Measurements from ENCODE around the gene ACTR2. TPM values are rescaled to one million over a fixed set of nuclear protein-coding genes. Genes with fewer than 3 reads are reported as not detected.
A peak's percentile ranks its signal among the peaks of the same experiment; 100 is the strongest.

Gene ACTR2
- total RNA-seq, 2 donors from 2014 or later, result 26.0 to 46.7 TPM

GRCh38 chr2:65199891-65200290 lies 27.7 kb upstream of the ACTR2 start:
- 67 to 100% methylated on average over 2 to 3 of the region's 3 CpGs for WGBS, 2 donors
- Histone ChIP-seq H3K27me3 (no peaks in the 10 kb centered on the region), H3K36me3 (replicated peaks in 1 of 2; ENCODE audit: insufficient read depth in 1 of 2, low read depth in 2 of 2) (no peaks in the 10 kb centered on the region), H3K4me3 (no peak overlapping the region), H3K27ac (no peak overlapping the region), H3K4me1 (no peaks in the 10 kb centered on the region), H3K9me3 (no peaks in the 10 kb centered on the region)
- DNase-seq, result no peak
- no peak for ATAC-seq
- TF ChIP-seq CTCF (IDR thresholded peaks at IDR 0.05) (no peak), POLR2A (IDR thresholded peaks at IDR 0.05) (no peak)
- intact Hi-C loops (cut with DNase I), result no loop called here

- 88 to 94% methylated on average over 20 of the region's 20 CpGs for WGBS, 2 donors
- no peak for ATAC-seq
- no peaks in the 10 kb centered on the region for H3K36me3 ChIP-seq (replicated peaks in 1 of 2; ENCODE audit: insufficient read depth in 1 of 2, low read depth in 2 of 2)
- H3K4me3 ChIP-seq, result no peak overlapping the region
- no peaks in the 10 kb centered on the region for H3K27me3 ChIP-seq
- H3K4me1 ChIP-seq, result no peaks in the 10 kb centered on the region
- H3K27ac ChIP-seq, result no peak overlapping the region
- DNase-seq, result peak in 2 of 4 donors; percentile 29 to 37
- no peaks in the 10 kb centered on the region for H3K9me3 ChIP-seq
- intact Hi-C loops (cut with DNase I), result no loop called here
- no peak for TF ChIP-seq CTCF (IDR thresholded peaks at IDR 0.05)
- no peak for TF ChIP-seq POLR2A (IDR thresholded peaks at IDR 0.05)
Observed at GRCh38 chr2:65204461-65205210, 23.0 kb upstream of the ACTR2 start.

GRCh38 chr2:65212115-65212514 lies 15.5 kb upstream of the ACTR2 start:
- 86 to 96% methylated on average over 3 of the region's 3 CpGs for WGBS, 2 donors
- no peaks in the 10 kb centered on the region for H3K27me3 ChIP-seq
- H3K36me3 ChIP-seq (replicated peaks in 1 of 2; ENCODE audit: insufficient read depth in 1 of 2, low read depth in 2 of 2), result no peaks in the 10 kb centered on the region
- intact Hi-C loops (cut with DNase I), result no loop called here
- H3K9me3 ChIP-seq, result no peaks in the 10 kb centered on the region
- H3K4me1 ChIP-seq, result no peaks in the 10 kb centered on the region
- no peak overlapping the region for H3K27ac ChIP-seq
- TF ChIP-seq POLR2A (IDR thresholded peaks at IDR 0.05) (no peak), CTCF (IDR thresholded peaks at IDR 0.05) (no peak)
- ATAC-seq (no peak), DNase-seq (no peak)
- no peak overlapping the region for H3K4me3 ChIP-seq

GRCh38 chr2:65212619-65213018 lies 15.0 kb upstream of the ACTR2 start:
- no peak for ATAC-seq
- no peaks in the 10 kb centered on the region for H3K27me3 ChIP-seq
- no peaks in the 10 kb centered on the region for H3K36me3 ChIP-seq (replicated peaks in 1 of 2; ENCODE audit: insufficient read depth in 1 of 2, low read depth in 2 of 2)
- no peak overlapping the region for H3K4me3 ChIP-seq
- H3K27ac ChIP-seq, result no peak overlapping the region
- intact Hi-C loops (cut with DNase I), result no loop called here
- DNase-seq, result no peak
- TF ChIP-seq POLR2A (IDR thresholded peaks at IDR 0.05) (no peak), CTCF (IDR thresholded peaks at IDR 0.05) (no peak)
- no peaks in the 10 kb centered on the region for H3K4me1 ChIP-seq
- no peaks in the 10 kb centered on the region for H3K9me3 ChIP-seq

GRCh38 chr2:65213035-65213434 lies 14.6 kb upstream of the ACTR2 start:
- Histone ChIP-seq H3K27me3 (no peaks in the 10 kb centered on the region), H3K27ac (no peak overlapping the region)

More at GRCh38 chr2:65213035-65213434, 14.6 kb upstream of the ACTR2 start:
- 95% methylated on average over 9 of the region's 9 CpGs for WGBS, 2 donors
- intact Hi-C loops (cut with DNase I), result no loop called here
- Histone ChIP-seq H3K4me3 (no peak overlapping the region), H3K9me3 (no peaks in the 10 kb centered on the region), H3K4me1 (no peaks in the 10 kb centered on the region), H3K36me3 (replicated peaks in 1 of 2; ENCODE audit: insufficient read depth in 1 of 2, low read depth in 2 of 2) (no peaks in the 10 kb centered on the region)
- DNase-seq, result no peak
- TF ChIP-seq CTCF (IDR thresholded peaks at IDR 0.05) (no peak), POLR2A (IDR thresholded peaks at IDR 0.05) (no peak)
- ATAC-seq, result no peak
